Fibroblast of skin of scalp (primary cell): ENCODE measurements around the gene FXR2.
"Not testable (repeated sequence)": the region's sequence is repeated elsewhere in the genome, so short reads cannot be mapped to it uniquely, and the experiment has no call there.

ENCODE experiments used
- DNase-seq: peaks from one replicate; pipeline ENCODE4 v3.0.0-alpha.2; 2013

The FXR2 gene

GRCh38 chr17:7627250-7628121 lies 12.8 kb upstream of the FXR2 start, which contains the start of gene SAT2:
Gene SAT2 (minus strand): TSS chr17:7627821. CDS start chr17:7627635, 186 bp downstream.
- peak; percentile 96 for DNase-seq

GRCh38 chr17:7626956-7627249 lies 12.2 kb upstream of the FXR2 start:
- no peak for DNase-seq

GRCh38 chr17:7626307-7626706 lies 11.6 kb upstream of the FXR2 start:
- DNase-seq = no peak

DNA sequence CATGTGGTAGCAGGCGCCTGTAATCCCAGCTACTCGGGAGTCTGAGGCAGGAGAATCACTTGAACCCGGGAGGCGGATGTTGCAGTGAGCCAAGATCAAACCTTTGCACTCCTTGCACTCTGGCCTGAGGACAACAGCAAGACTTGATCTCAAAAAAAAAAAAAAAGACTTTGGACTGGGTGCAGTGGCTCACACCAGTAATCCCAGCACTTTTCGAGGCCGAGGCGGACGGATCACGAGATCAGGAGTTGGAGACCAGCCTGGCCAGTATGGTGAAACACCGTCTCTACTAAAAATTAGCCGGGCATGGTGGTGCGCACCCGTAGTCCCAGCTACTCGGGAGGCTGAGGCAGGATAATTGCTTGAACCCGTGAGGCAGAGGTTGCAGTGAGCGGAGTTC lies 11.1 kb upstream of the FXR2 start:
- not testable (repeated sequence) for DNase-seq

DNA sequence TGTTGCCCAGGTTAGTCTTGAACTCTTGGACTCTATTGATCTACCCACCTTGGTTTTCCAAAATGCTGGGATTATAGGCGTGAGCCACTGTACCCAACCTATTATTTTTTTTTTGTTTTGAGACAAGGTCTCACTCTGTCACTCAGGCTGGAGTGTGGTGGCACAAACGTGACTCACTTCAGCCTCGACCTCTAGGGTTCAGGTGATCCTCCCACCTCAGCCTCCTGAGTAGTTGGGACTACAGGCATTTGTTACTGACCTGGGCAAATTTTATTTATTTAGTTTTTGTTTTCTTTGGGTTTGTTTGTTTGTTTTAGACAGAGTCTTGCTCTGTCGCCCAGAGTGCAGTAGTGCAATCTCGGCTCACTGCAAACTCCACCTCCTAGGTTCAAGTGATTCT lies 9.0 kb upstream of the FXR2 start:
- no peak for DNase-seq

- no peak for DNase-seq
Observed at GRCh38 chr17:7620835-7621234, 6.1 kb upstream of the FXR2 start.

DNA sequence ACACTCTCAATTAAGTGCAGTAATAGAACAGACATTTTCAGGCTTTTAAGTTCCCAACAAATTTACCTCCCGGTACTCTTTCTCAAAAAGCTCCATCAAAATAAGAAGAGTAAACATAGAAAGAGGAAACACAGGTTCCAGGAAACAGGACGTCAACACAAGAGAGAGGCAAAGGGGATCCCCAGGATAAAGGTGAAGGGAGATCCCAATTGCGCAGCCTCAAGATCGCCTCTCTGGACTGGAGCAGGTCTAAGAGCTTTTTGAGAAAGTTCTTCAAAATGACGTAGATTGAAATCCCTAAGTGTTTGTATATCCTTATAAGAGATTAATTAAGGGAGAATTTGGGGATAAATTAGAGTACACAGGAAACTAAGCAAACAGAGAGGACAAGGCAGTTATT lies 3.9 kb upstream of the FXR2 start:
- no peak for DNase-seq

DNA sequence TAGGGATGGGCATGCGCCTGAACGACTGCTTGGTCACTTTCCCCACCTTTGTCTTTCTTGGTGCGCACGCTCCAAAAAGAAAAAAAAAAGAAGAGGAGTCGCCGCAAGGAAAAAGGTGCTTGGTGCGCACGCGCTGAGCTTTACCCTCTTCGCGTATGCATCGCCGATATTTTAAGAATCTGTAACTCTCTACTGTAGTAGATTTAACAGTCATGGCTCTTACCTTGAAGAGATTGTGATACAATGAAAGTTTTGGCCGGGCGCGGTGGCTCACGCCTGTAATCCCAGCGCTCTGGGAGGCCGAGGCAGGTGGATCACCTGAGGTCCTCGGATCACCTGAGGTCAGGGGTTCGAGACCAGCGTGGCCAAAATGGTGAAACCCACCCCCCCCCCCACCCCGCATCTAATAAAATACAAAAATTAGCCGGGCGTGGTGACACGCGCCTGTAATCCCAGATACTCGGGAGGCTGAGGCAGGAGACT lies 609 bp upstream of the FXR2 start:
- no peak for DNase-seq

GRCh38 chr17:7613769-7614424 lies 800 bp downstream of the FXR2 start:
- DNase-seq = peak; percentile 56

- peak; percentile 38 for DNase-seq
Observed at GRCh38 chr17:7612294-7612640, 2.4 kb downstream of the FXR2 start.

DNA sequence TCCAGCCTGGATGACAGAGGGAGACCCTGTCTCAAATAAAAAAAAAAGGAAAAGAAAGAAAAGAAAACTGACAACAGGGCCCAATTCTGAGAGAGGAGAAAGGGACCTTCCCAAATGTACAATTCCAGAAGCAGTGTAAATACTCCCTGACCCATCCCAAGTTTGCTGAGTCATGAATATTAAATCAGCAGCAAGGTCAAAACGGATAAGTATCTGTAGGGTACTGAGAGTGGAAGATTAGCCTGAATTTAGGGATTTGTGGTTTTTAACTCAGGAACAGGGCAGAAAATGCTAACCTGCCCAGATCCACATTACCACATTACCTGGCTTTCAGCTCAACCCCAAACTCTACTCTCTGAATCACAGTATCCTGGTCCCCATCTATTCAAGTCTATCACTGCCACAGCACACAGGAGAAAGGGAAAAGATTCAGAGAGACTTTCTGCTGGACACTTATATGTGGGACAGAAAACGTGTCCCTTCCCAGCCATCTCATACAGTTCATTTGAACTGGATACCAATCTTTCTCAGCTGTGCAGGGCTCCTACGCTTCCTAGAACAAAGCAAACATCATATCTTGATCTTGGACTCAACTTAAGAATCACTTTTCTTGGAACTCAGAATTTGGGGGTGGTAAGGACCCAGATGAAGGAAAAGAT lies 2.9 kb downstream of the FXR2 start:
- DNase-seq = no peak

DNA sequence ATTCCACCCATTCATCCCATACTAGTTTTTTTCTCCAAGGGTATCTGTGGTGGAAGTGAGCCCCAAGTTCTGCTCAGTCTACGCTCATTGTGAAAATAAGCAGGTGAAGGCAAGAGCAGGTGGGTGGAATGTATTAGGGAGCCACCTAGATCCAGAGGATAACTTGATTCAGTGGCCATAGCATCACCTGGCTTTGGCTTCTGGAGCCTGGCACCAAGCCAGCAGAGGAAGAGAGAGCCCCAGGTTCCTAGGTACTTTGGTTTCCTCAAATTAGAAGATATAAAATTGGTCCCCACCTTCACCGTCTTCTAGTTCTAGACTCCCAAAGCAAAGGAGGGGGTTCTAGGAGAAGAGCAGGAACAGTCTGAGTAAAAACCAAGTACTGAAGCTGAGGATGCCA lies 4.1 kb downstream of the FXR2 start:
- DNase-seq = no peak

DNA sequence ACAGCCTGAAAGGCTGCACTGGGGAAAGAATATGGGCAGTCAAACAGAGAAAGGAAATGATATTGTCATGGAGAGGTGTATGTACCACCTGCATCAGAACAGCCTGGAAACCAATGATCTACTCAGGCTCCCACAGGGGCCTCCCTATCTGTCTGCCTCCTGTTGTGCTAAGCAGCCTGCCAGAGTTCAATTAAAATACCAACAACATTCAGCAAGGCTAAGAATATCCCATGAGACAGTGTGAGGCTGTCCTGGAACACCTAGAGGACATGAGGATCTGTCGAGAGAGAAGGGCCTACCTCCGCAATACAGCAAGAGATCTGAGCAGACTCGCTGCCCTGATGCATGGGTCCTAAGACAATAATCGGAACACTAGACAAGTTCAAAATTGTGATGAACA lies 8.4 kb downstream of the FXR2 start:
- DNase-seq = no peak

GRCh38 chr17:7597561-7597960 lies 17.1 kb downstream of the FXR2 start:
- not testable (repeated sequence) for DNase-seq

DNA sequence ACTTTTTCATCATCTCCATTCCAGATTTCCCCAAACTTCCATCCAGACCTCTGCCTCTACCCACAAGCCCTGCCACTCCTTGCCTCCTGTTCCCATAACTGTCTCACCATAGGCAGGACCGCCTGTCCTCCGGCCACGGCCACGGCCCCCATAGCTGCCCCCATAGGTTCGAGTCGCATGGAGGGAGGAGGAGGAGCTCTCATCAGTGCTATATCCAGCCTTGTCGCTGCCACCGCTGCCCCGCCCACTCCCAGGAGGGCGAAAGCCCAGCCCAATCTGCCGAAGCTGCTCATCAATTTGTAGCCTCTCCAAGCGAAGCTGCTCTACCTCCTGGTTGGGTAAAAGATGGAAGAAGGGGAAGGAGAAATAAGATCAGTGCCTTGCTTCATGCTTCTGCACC lies 21.4 kb downstream of the FXR2 start:
- DNase-seq = no peak

GRCh38 chr17:7592422-7593021 lies 22.2 kb downstream of the FXR2 start:
- DNase-seq = no peak

GRCh38 chr17:7591596-7591995 lies 23.1 kb downstream of the FXR2 start:
- DNase-seq = no peak

- peak; percentile 55 for DNase-seq
Observed at GRCh38 chr17:7590743-7591142, 24.0 kb downstream of the FXR2 start.

DNA sequence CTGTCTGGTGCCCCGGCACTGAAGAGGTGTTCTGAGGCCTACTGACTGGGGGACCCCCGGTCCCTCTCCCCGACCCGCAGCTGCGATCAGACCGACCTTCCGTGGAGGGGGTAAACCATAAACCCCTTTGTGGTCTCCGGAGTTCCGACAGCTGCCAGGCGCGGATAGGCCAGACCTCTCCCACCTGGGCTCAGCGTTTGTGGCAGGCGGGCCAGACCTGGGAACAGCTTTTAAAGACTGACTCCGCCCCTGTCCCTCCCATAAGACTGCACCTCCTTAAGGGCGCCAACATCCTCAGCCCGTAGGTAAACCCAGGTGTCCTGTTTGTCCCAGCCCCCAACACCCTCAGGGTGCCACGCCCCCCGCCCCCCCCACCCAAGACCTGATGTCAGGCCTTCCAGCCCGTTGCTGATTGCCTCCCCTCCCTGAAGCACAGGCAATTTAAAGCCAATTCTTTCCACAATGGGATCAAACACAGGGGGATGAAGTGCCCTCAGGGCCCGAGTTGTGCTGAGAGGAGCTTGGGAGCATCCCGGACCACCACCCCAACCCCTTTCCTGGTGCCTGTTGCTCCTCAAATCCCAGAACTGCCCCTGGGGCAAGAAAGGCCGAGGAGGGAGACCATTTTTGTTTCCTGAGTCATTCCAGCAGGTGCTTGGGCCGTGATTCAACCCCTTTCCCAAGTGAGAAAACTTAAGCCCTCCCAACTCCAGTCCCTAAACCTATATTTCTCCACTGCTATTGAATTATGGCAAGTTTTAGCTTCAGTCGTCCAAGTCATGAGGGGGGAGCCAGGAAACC lies 24.6 kb downstream of the FXR2 start, which contains the start of gene SOX15:
TSS of gene SOX15 (minus strand) at position 204 of the 801 bp plus-strand sequence. CDS start 418 bp downstream, outside the sequence.
- no peak for DNase-seq

DNA sequence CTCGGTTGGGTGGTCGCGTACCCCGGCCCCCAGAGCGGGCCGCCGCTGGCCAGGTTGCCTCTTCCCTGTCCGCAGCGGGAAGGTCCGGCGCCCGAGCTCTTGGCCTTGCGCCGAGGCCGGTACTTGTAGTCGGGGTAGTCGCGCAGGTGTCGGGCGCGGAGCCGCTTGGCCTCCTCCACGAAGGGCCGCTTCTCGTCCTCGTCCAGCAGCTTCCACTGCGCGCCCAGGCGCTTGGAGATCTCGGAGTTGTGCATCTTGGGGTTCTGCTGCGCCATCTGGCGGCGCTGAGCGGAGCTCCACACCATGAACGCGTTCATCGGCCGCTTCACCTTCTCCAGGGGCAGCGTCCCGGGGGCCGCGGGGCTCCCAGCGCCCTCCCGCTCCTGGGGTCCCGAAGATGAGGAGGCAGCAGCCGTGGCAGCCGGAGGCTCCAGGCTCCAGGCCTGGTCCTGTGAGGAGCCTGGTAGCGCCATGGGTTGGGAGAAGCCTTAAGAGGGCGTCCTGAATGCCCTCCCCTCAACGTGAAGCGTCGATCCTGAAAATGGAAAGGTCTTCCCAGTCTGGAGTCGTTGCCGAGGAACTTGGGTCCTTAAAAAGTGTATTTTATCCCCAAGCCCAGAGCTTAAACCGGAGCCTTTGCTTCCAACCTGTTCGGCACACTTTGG lies 25.4 kb downstream of the FXR2 start:
- DNase-seq = peak; percentile 82

DNA sequence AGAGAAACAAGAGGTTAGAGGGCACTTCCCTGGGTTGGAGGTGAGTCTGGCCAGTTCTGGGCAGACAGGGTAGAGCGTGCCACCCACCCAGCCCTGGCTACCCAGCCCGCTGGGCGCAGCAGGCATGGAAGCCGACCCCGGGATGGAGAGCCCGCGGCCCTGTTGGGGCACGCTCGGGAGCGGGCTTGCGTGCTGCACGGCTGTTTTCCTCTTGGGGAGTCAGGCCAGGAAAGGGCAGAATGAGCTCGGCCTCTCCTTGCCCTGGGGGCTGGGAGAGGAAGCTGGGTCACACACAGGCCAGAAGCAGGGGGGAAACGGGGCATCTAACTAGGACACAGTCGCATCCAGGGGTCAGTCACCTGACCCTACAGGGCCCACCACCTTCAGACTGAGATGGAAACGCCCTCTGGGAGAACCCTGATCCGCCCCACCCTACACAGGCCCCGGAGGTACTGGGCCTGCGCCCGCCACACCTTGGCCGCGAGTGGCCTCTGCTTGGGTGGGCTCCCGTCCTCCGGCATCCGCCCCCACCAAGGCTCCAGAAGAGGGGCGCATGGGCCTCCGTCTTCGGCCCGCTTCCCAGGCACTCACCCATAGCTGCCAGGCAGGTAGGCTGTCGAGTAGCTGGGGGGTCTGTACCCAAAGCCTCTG lies 26.0 kb downstream of the FXR2 start:
- no peak for DNase-seq
